K562 (cell line): ENCODE data around the gene KIF1A. TPM values are rescaled to one million over a fixed set of nuclear protein-coding genes. Genes with fewer than 3 reads are reported as not detected.

Experiments
- ARID4B ChIP-seq: sonication (generic); formaldehyde crosslinking; IDR thresholded peaks from 2 replicates; pipeline ENCODE4 v1.8.0; 2022; ENCODE audit warnings: mild to moderate bottlenecking, missing genetic modification reagents
- CHD2 ChIP-seq: IDR thresholded peaks from 2 replicates; pipeline ENCODE4 v1.6.1; 2011; ENCODE audit warnings: low read depth, low read length
- ESRRB ChIP-seq: fragments of 250-450 bp; sonication (Bioruptor Pico); IDR thresholded peaks from 2 replicates; pipeline ENCODE4 v1.5.0; 2020; ENCODE audit warnings: mild to moderate bottlenecking, moderate library complexity, borderline replicate concordance
- MECOM ChIP-seq: fragments of 250-450 bp; sonication (Bioruptor Pico); IDR thresholded peaks from 2 replicates; pipeline ENCODE4 v1.8.0; 2022; ENCODE audit warnings: inconsistent platforms
- MTF1 ChIP-seq: fragments of 250-450 bp; sonication (Bioruptor Pico); IDR thresholded peaks from 2 replicates; pipeline ENCODE4 v1.9.0; 2021; ENCODE audit warnings: moderate library complexity, mild to moderate bottlenecking, inconsistent platforms, borderline replicate concordance
- polyA plus RNA-seq, 8 experiments: library from polyadenylated mRNA; depleted of rRNA in 4 of 8; stranded (reverse) in 5 of 8; unstranded in 3 of 8; fragments of >200 nt; fragmentation: Nextera tagmentation in 2 of 8; fragmentation: Illumina TruSeq in 1 of 8; extraction: Ambion mirVana in 2 of 8; extraction: Trizol in 1 of 8; gene quantifications; 2 replicates each; pipeline versions ENCODE4 v1.2.1 to v1.2.3, GENCODE V29; 2011 to 2014; ENCODE audit warnings: inconsistent platforms in 1 of 8, missing spikeins in 1 of 8
- total RNA-seq, 7 experiments: library from RNA; depleted of rRNA in 6 of 7; stranded (reverse); fragments of >200 nt in 6 of 7; fragmentation: Illumina TruSeq in 2 of 7; extraction: Trizol in 2 of 7; gene quantifications; 2 replicates each; pipeline versions ENCODE4 v1.2.1 to v1.2.3, GENCODE V29; 2011 to 2021; ENCODE audit warnings: low replicate concordance in 1 of 7

Gene KIF1A
- total and polyA plus RNA-seq, 9 of the 15 experiments (the other 6 are each of a cell fraction or from before 2014, with no cell fraction given), result 0.07 to 1.4 (median 0.45) TPM; not detected in 2

GRCh38 chr2:240857039-240858008, 37.3 kb upstream of the KIF1A start (continued):
- TF ChIP-seq ARID4B (no peak), MTF1 (CRISPR knock-in tag) (no peak), ESRRB (CRISPR knock-in tag) (no peak), MECOM (no peak), CHD2 (no peak)
